ENCODE measurements around the gene PLAGL2. TPM values are rescaled to one million over a fixed set of nuclear protein-coding genes. Genes with fewer than 3 reads are reported as not detected.
A peak's percentile ranks its signal among the peaks of the same experiment; 100 is the strongest.

PLAGL2 gene
- total and polyA plus RNA-seq, 2 of the 4 experiments (the other 2 are of a cell fraction), result 2.9 to 7.7 TPM

- Histone ChIP-seq H4K5ac (ENCODE audit: low read depth, low read length) (no peak overlapping the region), H4K8ac (ENCODE audit: low read depth in 2 of 2, low read length in 2 of 2) (no peak overlapping the region), H2BK120ac (ENCODE audit: low read depth, low read length) (no peak overlapping the region), H2BK15ac (ENCODE audit: low read depth, low read length) (no peak overlapping the region), H3K56ac (ENCODE audit: extremely low read depth, insufficient read depth, low read length) (no peak overlapping the region), H2AFZ (replicated peaks; ENCODE audit: low read length, poor library complexity) (no peak overlapping the region), H2BK5ac (ENCODE audit: low read depth, low read length, poor library complexity, severe bottlenecking) (no peak overlapping the region), H3K79me1 (ENCODE audit: low read depth in 1 of 2, low read length in 2 of 2) (0 out of 4 replicates have a peak, but pooled peaks cover 0 to 4% of the 10 kb centered on the region in 2 experiments), H3K27me3 (ENCODE audit: control insufficient read depth, insufficient read depth, low read length) (no peaks in the 10 kb centered on the region), H4K20me1 (ENCODE audit: insufficient read depth, low read length) (no peaks in the 10 kb centered on the region), H3K9me1 (ENCODE audit: insufficient read depth, low read length) (peaks cover 6% of the 10 kb centered on the region; the same call in 1 of the 2 replicates), H3K4me3 (ENCODE audit: insufficient read depth, low read depth, low read length) (no peak overlapping the region), H3K4me1 (ENCODE audit: control insufficient read depth, insufficient read depth, low read length) (peaks cover 7% of the 10 kb centered on the region; the same call in 1 of the 2 replicates), H3K27ac (ENCODE audit: insufficient read depth, low read length) (no peak overlapping the region), H3K4me2 (ENCODE audit: low read depth, low read length) (no peak overlapping the region), H3K9me3 (ENCODE audit: control insufficient read depth, insufficient read depth, low read length) (no peaks in the 10 kb centered on the region), H3K4ac (ENCODE audit: low read depth, low read length) (no peak overlapping the region), H2AK9ac (replicated peaks; ENCODE audit: low read depth, low read length, poor library complexity) (no peak overlapping the region), H3K36me3 (ENCODE audit: control insufficient read depth, insufficient read depth, low read length) (peaks cover 52% of the 10 kb centered on the region), H3K18ac (ENCODE audit: low read depth, low read length) (no peak overlapping the region), H3K9ac (ENCODE audit: low read depth, low read length) (no peak overlapping the region), H3K14ac (replicated peaks; ENCODE audit: low read depth, low read length) (no peak overlapping the region), H2BK20ac (ENCODE audit: low read depth, low read length) (no peak overlapping the region), H3K23ac (ENCODE audit: low read depth, low read length) (no peak overlapping the region), H4K91ac (ENCODE audit: insufficient read depth, low read depth, low read length) (no peak overlapping the region), H2AK5ac (ENCODE audit: low read depth, low read length) (no peak overlapping the region)
- DNase-seq, result peak; percentile 10
- TF ChIP-seq POLR2A (IDR thresholded peaks at IDR 0.05; ENCODE audit: low read depth, low read length) (no peak), FOS (IDR thresholded peaks at IDR 0.05; ENCODE audit: low read depth, low read length) (no peak), NFE2L2 (IDR thresholded peaks at IDR 0.05; ENCODE audit: low read depth, low read length) (no peak), SMC3 (IDR thresholded peaks at IDR 0.05; ENCODE audit: low read depth, low read length) (no peak), CHD1 (IDR thresholded peaks at IDR 0.05; ENCODE audit: low read depth, low read length) (no peak), CEBPB (IDR thresholded peaks at IDR 0.05; ENCODE audit: low read depth, low read length) (no peak), USF2 (IDR thresholded peaks at IDR 0.05; ENCODE audit: low read depth, low read length) (no peak), RAD21 (IDR thresholded peaks at IDR 0.05; ENCODE audit: low read length) (no peak), BHLHE40 (IDR thresholded peaks at IDR 0.05; ENCODE audit: low read depth, low read length) (no peak), RCOR1 (IDR thresholded peaks at IDR 0.05; ENCODE audit: insufficient replicate concordance, low read length) (no peak), CTCF (conservative IDR thresholded peaks at IDR 0.05; ENCODE audit: low read depth, low read length) (no peak), MAZ (IDR thresholded peaks at IDR 0.05; ENCODE audit: borderline replicate concordance, low read depth, low read length) (no peak), ELK1 (IDR thresholded peaks at IDR 0.05; ENCODE audit: borderline replicate concordance, low read depth, low read length) (no peak), MAFK (IDR thresholded peaks at IDR 0.05; ENCODE audit: low read depth, low read length) (no peak), RFX5 (IDR thresholded peaks at IDR 0.05; ENCODE audit: low read depth, low read length) (no peak), MXI1 (IDR thresholded peaks at IDR 0.05; ENCODE audit: borderline replicate concordance, low read depth, low read length) (no peak)
- dilution Hi-C loops (cut with HindIII; ENCODE audit: low sequenced_read_pairs, unreplicated experiment) (no loop called here), in situ Hi-C loops (cut with MboI; ENCODE audit: low sequenced_read_pairs) (no loop called here), intact Hi-C loops (cut with micrococcal nuclease) (no loop called here)
- ChIA-PET POLR2A (ENCODE audit: unreplicated experiment) (no interaction called here), CTCF (no interaction called here)
- 71% methylated on average over 11 of the region's 21 CpGs; no CpG with 5 or more reads in 1 of the 2 experiments for WGBS, 2 experiments (ENCODE audit: extremely low coverage in 2 of 2, insufficient read length in 1 of 2)
- ATAC-seq (ENCODE audit: low read depth), result no peak
- no TSS peak for BruUV-seq (replicated peaks)
These were observed 42.4 kb downstream of the PLAGL2 start for GRCh38 chr20:32164984-32165735.

Data from IMR-90 (cell line).